GM20000 (cell line): Measurements from ENCODE around the gene POGLUT3.

Experiments
- DNase-seq: peaks from one replicate; pipeline ENCODE4 v3.0.0; 2012; ENCODE audit warnings: low spot score
- CTCF ChIP-seq: IDR thresholded peaks from 2 replicates; pipeline ENCODE4 v1.5.1; 2012; ENCODE audit warnings: mild to moderate bottlenecking, control low read depth; ENCODE audit errors: extremely low read depth, missing control alignments

The POGLUT3 gene

GRCh38 chr11:108535384-108535955 lies 37.3 kb upstream of the POGLUT3 start:
- no peak for DNase-seq
- TF ChIP-seq CTCF: no peak

DNA sequence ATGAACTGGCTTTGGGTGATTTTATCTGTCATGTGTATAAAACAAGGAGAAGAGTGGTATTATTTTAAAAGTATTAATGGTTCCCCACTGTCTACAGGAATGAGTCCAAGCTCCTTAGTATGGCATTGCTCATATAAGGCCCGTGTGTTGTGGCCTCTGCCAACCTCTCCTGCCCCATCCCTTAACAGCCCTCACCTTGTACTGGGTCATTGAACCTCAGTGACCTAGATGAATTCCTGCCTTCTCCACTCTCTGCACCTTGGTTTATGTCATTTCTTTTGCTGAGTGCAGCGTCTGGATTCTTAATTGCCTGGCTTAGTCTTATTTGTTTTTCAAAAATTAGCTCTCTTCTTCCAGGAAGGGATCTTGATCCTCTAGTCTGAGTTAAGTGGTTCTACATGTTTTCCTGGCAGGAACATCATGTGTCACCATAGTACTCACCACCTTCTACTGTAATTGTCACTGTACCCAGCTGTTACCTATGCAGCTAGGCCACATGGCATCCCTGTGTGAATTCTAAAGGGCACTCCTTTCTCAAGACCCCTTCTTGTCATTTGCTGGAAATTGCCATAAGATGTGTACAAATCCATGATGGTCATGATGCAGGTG lies 36.2 kb upstream of the POGLUT3 start:
- DNase-seq: no peak
- no peak for TF ChIP-seq CTCF

- DNase-seq: no peak
- no peak for TF ChIP-seq CTCF
Measured at GRCh38 chr11:108530426-108530825, 32.2 kb upstream of the POGLUT3 start.

- TF ChIP-seq CTCF: no peak
- no peak for DNase-seq
Measured at GRCh38 chr11:108527382-108527781, 29.2 kb upstream of the POGLUT3 start.

DNA sequence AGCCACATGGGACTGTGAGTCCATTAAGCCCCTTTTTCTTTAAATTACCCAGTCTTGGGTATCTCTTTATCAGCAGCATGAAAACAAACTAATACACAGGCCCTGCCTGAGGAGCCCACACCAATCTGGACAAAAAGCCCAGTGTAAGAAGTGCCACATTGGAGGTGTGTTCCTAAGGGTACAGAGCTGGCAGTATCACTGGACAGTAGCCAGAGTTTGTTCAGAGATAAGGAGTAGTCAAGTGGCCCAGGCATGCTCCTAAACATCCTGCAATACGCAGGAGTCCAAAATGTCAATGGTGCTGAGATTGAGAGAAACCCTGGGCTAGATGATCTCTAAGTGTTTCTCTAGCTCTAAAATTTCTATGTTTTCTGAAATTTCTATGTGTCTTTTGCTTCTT lies 27.0 kb upstream of the POGLUT3 start:
- no peak for TF ChIP-seq CTCF
- DNase-seq: no peak

GRCh38 chr11:108524422-108524821 lies 26.2 kb upstream of the POGLUT3 start:
- TF ChIP-seq CTCF: no peak
- no peak for DNase-seq

GRCh38 chr11:108522318-108522717 lies 24.1 kb upstream of the POGLUT3 start:
- no peak for TF ChIP-seq CTCF
- no peak for DNase-seq
